K562 (cell line): ENCODE measurements around the gene AP4S1. TPM values are rescaled to one million over a fixed set of nuclear protein-coding genes. Genes with fewer than 3 reads are reported as not detected.

Source experiments
- ATAC-seq: fragments of 200-7000 bp; cut with Tn5 transposase; 3 replicates; pipeline ENCODE4 v1.9.1; 2020; ENCODE audit warnings: moderate library complexity
- BruUV-seq: library from RNA; stranded (reverse); fragments of 400-500 nt; replicated peaks from 2 replicates; lab custom pipeline; 2021; lab: Mats Ljungman, UMichigan
- CTCF ChIA-PET: fragments of 300-600 bp; formaldehyde crosslinking; extraction: SDS; loops from one replicate; lab custom pipeline; 2021; ENCODE audit warnings: low intra/inter-chr PET ratio; lab: Yijun Ruan, JAX
- POLR2A ChIA-PET: fragments of 300-600, 350-650 bp; sonication (Branson Sonifier 250); formaldehyde crosslinking; extraction: SDS; loops from one replicate; lab custom pipeline; 2021; ENCODE audit warnings: antibody characterized with exemption, inconsistent platforms; lab: Yijun Ruan, JAX
- DNase-seq, 4 experiments: peaks; one replicate each; pipeline versions ENCODE4 v3.0.0 to v3.0.0-alpha.2; 2011 to 2018; ENCODE audit warnings: low spot score in 3 of 4, mixed read lengths in 3 of 4; ENCODE audit errors: extremely low read depth in 1 of 4
- FAIRE-seq: peaks from 2 replicates; lab custom pipeline; 2011; peaks lifted over from hg19 to GRCh38; lab: Jason Lieb, UNC
- H2AFZ ChIP-seq: 2 replicates; pipeline ENCODE4 v1.6.0; 2011; ENCODE audit warnings: low read depth, low read length, control low read depth, inconsistent platforms
- H3K27ac ChIP-seq: fragments of 200-600 bp; 3 replicates; pipeline ENCODE4 v1.8.0; 2011; ENCODE audit warnings: low read depth, mild to moderate bottlenecking, control low read depth, inconsistent platforms, low read length, moderate library complexity, mixed read lengths; ENCODE audit errors: extremely low read depth
- H3K27me3 ChIP-seq, 2 experiments: fragments of 300-600 bp in 1 of 2; 2 replicates in 1 of 2; 3 replicates in 1 of 2; pipeline versions ENCODE4 v1.6.0 to v1.8.0; 2011; ENCODE audit warnings: inconsistent platforms in 2 of 2, low read length in 2 of 2, mild to moderate bottlenecking in 1 of 2, mixed read lengths in 1 of 2, moderate library complexity in 1 of 2; ENCODE audit not compliant: control insufficient read depth in 2 of 2, insufficient read depth in 2 of 2
- H3K36me3 ChIP-seq: fragments of 300-600 bp; 3 replicates; pipeline ENCODE4 v1.8.0; 2011; ENCODE audit warnings: mild to moderate bottlenecking, low read length, inconsistent platforms; ENCODE audit not compliant: control insufficient read depth, insufficient read depth
- H3K4me1 ChIP-seq, 2 experiments: fragments of 200-600 bp in 1 of 2; replicated peaks in 1 of 2; 2 replicates in 1 of 2; 3 replicates in 1 of 2; pipeline versions ENCODE4 v1.5.1 to v1.8.0; 2011; ENCODE audit warnings: inconsistent platforms in 2 of 2, low read length in 2 of 2, mild to moderate bottlenecking in 1 of 2, mixed read lengths in 1 of 2, moderate library complexity in 1 of 2; ENCODE audit not compliant: control insufficient read depth in 2 of 2, insufficient read depth in 2 of 2
- H3K4me2 ChIP-seq: 2 replicates; pipeline ENCODE4 v1.6.1; 2011; ENCODE audit warnings: low read length, control low read depth, inconsistent platforms, mixed read lengths; ENCODE audit not compliant: insufficient read depth
- H3K4me3 ChIP-seq: fragments of 200-600 bp; sonication (generic), shearing (Covaris generic); 2 replicates; pipeline ENCODE4 v1.5.1; 2016; ENCODE audit warnings: control low read depth, inconsistent platforms
- H3K79me2 ChIP-seq: fragments of 200-600 bp; 3 replicates; pipeline ENCODE4 v1.8.0; 2011; ENCODE audit warnings: low read length, inconsistent platforms; ENCODE audit not compliant: control insufficient read depth, insufficient read depth
- H3K9ac ChIP-seq, 2 experiments: 2 replicates each; pipeline versions ENCODE4 v1.6.0 to v1.6.1; 2011; ENCODE audit warnings: low read depth in 2 of 2, low read length in 2 of 2, control low read depth in 1 of 2, inconsistent platforms in 1 of 2, mild to moderate bottlenecking in 1 of 2, mixed read lengths in 1 of 2; ENCODE audit not compliant: insufficient read depth in 1 of 2
- H3K9me1 ChIP-seq: one replicate; pipeline ENCODE4 v1.6.0; 2011; ENCODE audit warnings: inconsistent platforms, mild to moderate bottlenecking, low read length, moderate library complexity; ENCODE audit not compliant: control insufficient read depth, insufficient read depth
- H3K9me3 ChIP-seq: replicated peaks from 2 replicates; pipeline ENCODE4 v1.5.1; 2011; ENCODE audit warnings: low read depth, low read length, inconsistent platforms; ENCODE audit not compliant: control insufficient read depth, insufficient read depth
- H4K20me1 ChIP-seq: replicated peaks from 2 replicates; pipeline ENCODE4 v1.6.1; 2011; ENCODE audit warnings: low read length, inconsistent platforms, mixed read lengths; ENCODE audit not compliant: control insufficient read depth, insufficient read depth
- HES1 ChIP-seq: fragments of 450-650 bp; IDR thresholded peaks from 2 replicates; pipeline ENCODE4 v1.6.1; 2016; ENCODE audit warnings: low read depth, mild to moderate bottlenecking, moderate library complexity
- HOXB6 ChIP-seq: fragments of 250-450 bp; sonication (Bioruptor Pico); IDR thresholded peaks from 2 replicates; pipeline ENCODE4 v1.5.1; 2022; ENCODE audit warnings: mild to moderate bottlenecking, borderline replicate concordance
- LCOR ChIP-seq: sonication (generic); formaldehyde crosslinking; IDR thresholded peaks from 2 replicates; pipeline ENCODE4 v1.8.0; 2022; ENCODE audit warnings: mild to moderate bottlenecking, missing genetic modification reagents
- NCOA2 ChIP-seq, 2 experiments: fragments of 450-650 bp; IDR thresholded peaks; 2 replicates each; pipeline ENCODE4 v1.6.1; 2018; ENCODE audit warnings: mild to moderate bottlenecking in 2 of 2, moderate library complexity in 1 of 2; ENCODE audit not compliant: partially characterized antibody in 2 of 2
- NKRF ChIP-seq: fragments of 450-650 bp; IDR thresholded peaks from 2 replicates; pipeline ENCODE4 v1.6.1; 2016; ENCODE audit warnings: borderline replicate concordance
- PTBP1 ChIP-seq: fragments of 200-400 bp; formaldehyde crosslinking; IDR thresholded peaks from 2 replicates; pipeline ENCODE4 v1.6.1; 2017; ENCODE audit warnings: low read depth, low read length
- UBTF ChIP-seq, 2 experiments: IDR thresholded peaks; 2 replicates each; pipeline ENCODE4 v1.6.1; 2012; ENCODE audit warnings: improper control_type of control experiment in 2 of 2, low read depth in 2 of 2, low read length in 2 of 2, borderline replicate concordance in 1 of 2
- ZNF143 ChIP-seq: sonication (generic); formaldehyde crosslinking; IDR thresholded peaks from 2 replicates; pipeline ENCODE4 v1.9.0; 2022; ENCODE audit warnings: mild to moderate bottlenecking, missing genetic modification reagents
- WGBS: fragments of 100-300 bp; shearing (Covaris generic); methylation state at CpG from one replicate; pipeline ENCODE4 v1.1.6; 2016; ENCODE audit warnings: low coverage, mixed read lengths; ENCODE audit not compliant: insufficient coverage; ENCODE audit errors: missing lambda C conversion rate; 5-methylcytosine and 5-hydroxymethylcytosine counted together
- in situ Hi-C: fragments of 300-500 bp; cut with MboI; formaldehyde crosslinking; loops from 4 replicates; pipeline ENCODE4 v1.15.0; 2018; ENCODE audit warnings: inconsistent platforms, mixed read lengths
- intact Hi-C: fragments of 100-400 bp; cut with micrococcal nuclease; formaldehyde crosslinking; loops from 2 replicates; pipeline ENCODE4 v1.14.2; 2022
- polyA plus RNA-seq, 8 experiments: library from polyadenylated mRNA; depleted of rRNA in 4 of 8; stranded (reverse) in 5 of 8; unstranded in 3 of 8; fragments of >200 nt; fragmentation: Nextera tagmentation in 2 of 8; fragmentation: Illumina TruSeq in 1 of 8; extraction: Ambion mirVana in 2 of 8; extraction: Trizol in 1 of 8; gene quantifications; 2 replicates each; pipeline versions ENCODE4 v1.2.1 to v1.2.3, GENCODE V29; 2011 to 2014; ENCODE audit warnings: inconsistent platforms in 1 of 8, missing spikeins in 1 of 8
- total RNA-seq, 7 experiments: library from RNA; depleted of rRNA in 6 of 7; stranded (reverse); fragments of >200 nt in 6 of 7; fragmentation: Illumina TruSeq in 2 of 7; extraction: Trizol in 2 of 7; gene quantifications; 2 replicates each; pipeline versions ENCODE4 v1.2.1 to v1.2.3, GENCODE V29; 2011 to 2021; ENCODE audit warnings: low replicate concordance in 1 of 7

AP4S1 gene
- total and polyA plus RNA-seq, 9 of the 15 experiments (the other 6 are each of a cell fraction or from before 2014, with no cell fraction given) = 3.7 to 7.8 (median 5.9) TPM

GRCh38 chr14:31024577-31025366, 677 bp upstream of the AP4S1 start:
- Histone ChIP-seq H4K20me1 (no peaks in the 10 kb centered on the region), H2AFZ (peak overlapping the region; percentile 78; the same call in 1 of the 2 replicates)
- ATAC-seq = no peak
- no peak for TF ChIP-seq ZNF143 (CRISPR knock-in tag)
- TF ChIP-seq NCOA2 (IDR thresholded peaks at IDR 0.05; ENCODE audit: partially characterized antibody in 2 of 2) = peak in 1 of 2 experiments; percentile 32
- TF ChIP-seq HES1 = no peak
- no peak for TF ChIP-seq LCOR (CRISPR knock-in tag)
- TF ChIP-seq PTBP1 = no peak
- TF ChIP-seq NKRF = peak; percentile 28; the same call in 1 of the 2 replicates
- 0 out of 4 replicates have a peak, but pooled peaks of 1 of the 2 experiments have one; percentile 8 for TF ChIP-seq UBTF (IDR thresholded peaks at IDR 0.05; ENCODE audit: borderline replicate concordance in 1 of 2, low read depth in 2 of 2, low read length in 2 of 2)
- no peak for TF ChIP-seq HOXB6 (CRISPR knock-in tag)

More at GRCh38 chr14:31024577-31025366, 677 bp upstream of the AP4S1 start:
- POLR2A ChIA-PET = interaction anchor here (2.2 to 3.1 kb wide), 3 partner anchors 8 to 14 kb away, joined by 7 to 17 read pairs (median 11); no protein-coding TSS in a partner anchor
- peak overlapping the region; percentile 89 for H3K4me2 ChIP-seq
- H3K27me3 ChIP-seq = no peaks in the 10 kb centered on the region
- no peak for DNase-seq
- WGBS = under 1% methylated on average over 10 of the region's 11 CpGs
- H3K9ac ChIP-seq = peak overlapping the region; percentile 92 to 97
- H3K36me3 ChIP-seq = peaks cover 32% of the 10 kb centered on the region
- peaks cover 81% of the 10 kb centered on the region for H3K79me2 ChIP-seq
- BruUV-seq = TSS peak; percentile 46
- in situ Hi-C loops (no loop called here), intact Hi-C loops (no loop called here)
- peak overlapping the region; percentile 98 for H3K4me3 ChIP-seq
- H3K4me1 ChIP-seq = peaks cover 2 to 15% of the 10 kb centered on the region in 2 experiments; a peak in 3 of 5 replicates
- H3K27ac ChIP-seq = peak overlapping the region; percentile 89
- H3K9me3 ChIP-seq = no peaks in the 10 kb centered on the region
- FAIRE-seq = peak; percentile 65
- H3K9me1 ChIP-seq = no peaks in the 10 kb centered on the region
- CTCF ChIA-PET = no interaction called here
